ENCODE measurements around the gene MBOAT1. TPM values are rescaled to one million over a fixed set of nuclear protein-coding genes. Genes with fewer than 3 reads are reported as not detected.

MBOAT1 gene
- total RNA-seq, 4 donors from 2014 or later, result 6.8 to 33.5 (median 25.9) TPM

DNA sequence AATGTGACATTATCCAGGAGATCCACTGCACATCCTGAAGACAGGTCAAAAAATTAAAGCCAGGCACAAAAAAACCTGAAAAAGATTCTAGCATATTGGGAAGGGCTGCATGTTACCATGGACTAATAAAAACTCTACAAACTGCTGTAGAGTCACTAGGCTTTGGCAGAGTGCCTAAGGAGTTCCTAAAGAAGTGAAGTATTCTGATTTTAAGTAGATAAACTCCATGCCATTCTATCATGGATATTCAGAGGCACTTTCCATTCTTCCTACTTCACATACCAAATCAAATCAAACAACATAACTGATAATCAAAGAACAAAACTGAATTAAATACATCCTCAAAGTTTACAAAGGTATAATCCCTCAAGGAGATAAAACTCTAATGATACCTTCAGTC is 3.0 kb upstream of the MBOAT1 start:
- H3K27me3 ChIP-seq, result no peaks in the 10 kb centered on the region
- no peaks in the 10 kb centered on the region for H3K36me3 ChIP-seq
- H3K9me3 ChIP-seq, result no peaks in the 10 kb centered on the region
- DNase-seq, result no peak
- intact Hi-C loops (cut with DNase I; ENCODE audit: low total_unique reads), result no loop called here
- peak overlapping the region in 1 of 2 donors; percentile 22 for H3K27ac ChIP-seq
- TF ChIP-seq CTCF (IDR thresholded peaks at IDR 0.05) (no peak), POLR2A (IDR thresholded peaks at IDR 0.05) (no peak)
- no peaks in the 10 kb centered on the region for H3K4me1 ChIP-seq
- H3K4me3 ChIP-seq, result no peak overlapping the region

- Histone ChIP-seq H3K4me1 (no peaks in the 10 kb centered on the region), H3K9me3 (no peaks in the 10 kb centered on the region), H3K4me3 (peak overlapping the region; percentile 59 to 79), H3K27ac (peak overlapping the region; percentile 90 to 92), H3K36me3 (no peaks in the 10 kb centered on the region), H3K27me3 (no peaks in the 10 kb centered on the region)
- DNase-seq, result no peak
- intact Hi-C loops (cut with DNase I; ENCODE audit: low total_unique reads), result no loop called here
- no peak for TF ChIP-seq CTCF (IDR thresholded peaks at IDR 0.05)
- no peak for TF ChIP-seq POLR2A (IDR thresholded peaks at IDR 0.05)
Measured at GRCh38 chr6:20213271-20213798, 1.1 kb upstream of the MBOAT1 start.

GRCh38 chr6:20211941-20212391 is 303 bp downstream of the MBOAT1 start:
- Histone ChIP-seq H3K27ac (peak overlapping the region; percentile 90 to 92), H3K36me3 (no peaks in the 10 kb centered on the region), H3K4me3 (peak overlapping the region; percentile 59 to 79), H3K4me1 (no peaks in the 10 kb centered on the region), H3K9me3 (no peaks in the 10 kb centered on the region), H3K27me3 (no peaks in the 10 kb centered on the region)
- TF ChIP-seq CTCF (IDR thresholded peaks at IDR 0.05), result no peak
- no peak for TF ChIP-seq POLR2A (IDR thresholded peaks at IDR 0.05)
- intact Hi-C loops (cut with DNase I; ENCODE audit: low total_unique reads), result no loop called here
- no peak for DNase-seq

- no peak for DNase-seq
- H3K4me3 ChIP-seq, result peak overlapping the region; percentile 59 to 79
- intact Hi-C loops (cut with DNase I; ENCODE audit: low total_unique reads), result no loop called here
- H3K4me1 ChIP-seq, result no peaks in the 10 kb centered on the region
- no peaks in the 10 kb centered on the region for H3K36me3 ChIP-seq
- H3K9me3 ChIP-seq, result no peaks in the 10 kb centered on the region
- H3K27ac ChIP-seq, result peak overlapping the region; percentile 90 to 92
- no peak for TF ChIP-seq CTCF (IDR thresholded peaks at IDR 0.05)
- TF ChIP-seq POLR2A (IDR thresholded peaks at IDR 0.05), result peak in 1 of 2 donors; percentile 25
- H3K27me3 ChIP-seq, result no peaks in the 10 kb centered on the region
Measured at GRCh38 chr6:20211037-20211940, 980 bp downstream of the MBOAT1 start.

DNA sequence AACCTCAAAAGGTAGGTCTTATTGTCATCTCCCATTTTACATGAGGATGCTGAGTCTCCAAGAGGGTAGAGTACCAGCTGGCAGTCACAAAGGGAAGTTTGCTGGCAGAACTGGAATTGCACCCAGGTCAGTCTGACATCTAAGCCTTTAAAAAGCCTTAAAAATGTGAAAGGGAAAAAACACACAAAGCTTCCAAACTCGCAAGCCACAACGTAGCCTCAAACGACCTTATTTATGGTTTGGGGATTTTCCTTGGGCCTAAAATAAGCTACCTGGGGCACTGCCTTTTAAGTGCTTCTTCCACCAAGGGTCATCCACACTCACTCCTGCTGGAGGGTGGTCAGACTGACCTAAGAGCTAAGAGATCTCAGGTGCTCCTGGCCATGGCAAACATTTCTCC is 2.1 kb downstream of the MBOAT1 start:
- TF ChIP-seq POLR2A (IDR thresholded peaks at IDR 0.05) (no peak), CTCF (IDR thresholded peaks at IDR 0.05) (no peak)
- Histone ChIP-seq H3K4me3 (peak overlapping the region in 1 of 2 donors; percentile 79), H3K36me3 (no peaks in the 10 kb centered on the region), H3K27me3 (no peaks in the 10 kb centered on the region), H3K4me1 (no peaks in the 10 kb centered on the region), H3K27ac (peak overlapping the region; percentile 90 to 92), H3K9me3 (no peaks in the 10 kb centered on the region)
- intact Hi-C loops (cut with DNase I; ENCODE audit: low total_unique reads), result no loop called here
- no peak for DNase-seq

Measured in uterus (tissue), 4 donors.